Cardiac septum (tissue), 1 donor: ENCODE results near the gene NEIL3. TPM values are rescaled to one million over a fixed set of nuclear protein-coding genes. Genes with fewer than 3 reads are reported as not detected.

Experiments used
- DNase-seq: peaks from one replicate; pipeline ENCODE4 v3.0.0-alpha.2; 2020; ENCODE audit warnings: low spot score
- intact Hi-C: fragments of 100-400 bp; cut with DNase I; formaldehyde crosslinking; loops from one replicate; pipeline ENCODE4 v1.14.0; 2022
- total RNA-seq: library from RNA; stranded (reverse); fragmentation: NEBNext Ultra II Directional; extraction: Animal tissue kit (Norgen Biotek cat#: 25700); gene quantifications from one replicate; pipeline ENCODE4 v1.2.1, GENCODE V29; 2021
- donor health status: DM: no; HTN: no; CAD: no.

The NEIL3 gene
- total RNA-seq, 1 donor from 2014 or later = 0.16 TPM

- intact Hi-C loops = no loop called here
Measured at GRCh38 chr4:177403746-177404145, 94.1 kb downstream of the NEIL3 start.

GRCh38 chr4:177404342-177404741 is 94.7 kb downstream of the NEIL3 start:
- intact Hi-C loops = no loop called here
- no peak for DNase-seq

More at GRCh38 chr4:177403746-177404145, 94.1 kb downstream of the NEIL3 start:
- DNase-seq = no peak

- intact Hi-C loops = no loop called here
- DNase-seq = no peak
Measured at GRCh38 chr4:177404986-177405385, 95.3 kb downstream of the NEIL3 start.

DNA sequence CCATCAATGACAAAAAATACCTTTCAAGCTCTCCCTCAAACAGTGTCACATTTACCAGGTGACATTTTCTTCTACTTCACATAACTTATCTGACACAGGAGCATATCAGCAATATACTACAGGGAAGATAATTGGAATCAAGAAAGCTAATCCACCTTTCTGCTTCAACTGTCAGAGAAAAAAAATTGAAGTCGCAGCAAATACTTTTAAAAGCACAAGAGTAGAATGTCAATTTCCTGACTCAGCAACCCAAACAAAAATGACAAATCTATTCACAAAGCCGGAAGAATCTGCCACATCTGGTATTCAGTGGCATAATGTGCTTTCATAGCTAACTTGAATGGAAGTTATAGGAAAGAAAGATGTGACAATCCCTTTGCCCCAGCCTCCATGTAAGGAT is 95.8 kb downstream of the NEIL3 start:
- DNase-seq = no peak
- intact Hi-C loops = no loop called here

DNA sequence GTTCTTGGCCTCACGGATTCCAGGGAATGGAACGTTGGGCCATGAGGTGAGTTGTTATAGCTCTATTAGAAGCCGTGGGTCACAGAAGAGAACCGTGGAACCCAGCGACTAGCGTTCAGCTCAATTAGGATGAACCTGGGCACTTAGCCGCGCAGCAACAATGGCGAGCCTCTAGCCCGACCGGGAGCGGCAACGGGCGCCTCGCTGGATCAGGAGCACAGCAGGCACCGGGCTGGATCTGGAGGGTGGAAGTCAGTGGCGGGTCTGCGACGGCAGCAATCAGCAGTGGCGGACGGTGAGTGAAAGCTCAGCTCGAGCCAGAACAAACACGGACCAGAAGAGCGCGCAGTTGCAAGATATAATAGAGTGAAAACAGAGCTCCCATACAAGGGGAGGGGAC is 98.3 kb downstream of the NEIL3 start:
- intact Hi-C loops = no loop called here

DNA sequence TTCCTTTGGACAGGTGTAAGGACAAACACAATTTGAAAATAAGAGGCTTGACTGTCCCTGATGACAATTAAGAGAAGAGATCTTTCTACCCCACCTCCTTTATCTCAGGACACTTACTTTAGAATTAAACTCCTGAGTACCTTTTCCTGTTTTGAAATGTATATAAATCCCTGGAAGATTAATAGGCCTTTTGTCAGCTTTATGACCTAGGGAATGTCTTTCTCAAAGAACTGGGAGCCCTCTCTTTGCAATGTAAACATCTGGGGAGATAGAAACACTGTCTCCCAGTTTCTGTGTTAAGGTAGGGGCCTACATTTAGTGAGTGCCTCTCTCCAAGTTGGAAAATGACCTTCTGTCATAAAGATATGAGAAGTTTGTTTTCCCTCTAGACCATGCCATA is 100.9 kb downstream of the NEIL3 start:
- no peak for DNase-seq

More for the DNA sequence above, 98.3 kb downstream of the NEIL3 start:
- no peak for DNase-seq

DNA sequence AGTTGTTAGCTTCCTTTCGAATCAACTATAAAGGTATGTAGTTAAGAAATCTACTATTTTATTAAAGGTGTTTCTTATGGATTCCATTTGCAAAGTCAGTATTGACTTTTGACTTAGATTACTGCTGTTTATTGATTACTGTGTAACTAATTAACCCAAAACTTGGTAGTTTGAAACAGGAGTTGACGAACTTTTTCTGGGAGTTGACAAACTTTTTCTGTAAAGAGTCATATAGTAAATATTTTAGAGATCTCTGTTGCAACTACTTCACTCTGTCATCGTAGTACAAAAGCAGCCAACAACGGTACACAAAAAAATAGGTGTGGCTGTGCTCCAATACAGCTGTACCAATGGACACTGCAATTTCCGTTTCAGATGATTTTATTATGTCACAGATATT is 102.3 kb downstream of the NEIL3 start:
- DNase-seq = no peak
- intact Hi-C loops = no loop called here

More for the DNA sequence above, 100.9 kb downstream of the NEIL3 start:
- intact Hi-C loops = no loop called here

Other genes starting within 250 kb of the NEIL3 start
- 6.1 TPM for gene AGA, start 132.6 kb downstream of the NEIL3 start, total RNA-seq